NCI-H69 (cell line): ENCODE measurements around the gene HELQ.

ENCODE experiments used
- DNase-seq: peaks from one replicate; lab custom pipeline; 2025; lab: John Stamatoyannopoulos, UW

The HELQ gene

GRCh38 chr4:83372931-83373330 is 82.7 kb downstream of the HELQ start:
- DNase-seq: no peak

- DNase-seq: no peak
Measured at GRCh38 chr4:83371936-83372335, 83.7 kb downstream of the HELQ start.

- DNase-seq: no peak
Measured at GRCh38 chr4:83371235-83371634, 84.4 kb downstream of the HELQ start.

- no peak for DNase-seq
Measured at GRCh38 chr4:83370640-83370906, 85.0 kb downstream of the HELQ start.

GRCh38 chr4:83369831-83370639 is 85.6 kb downstream of the HELQ start:
- DNase-seq: no peak

GRCh38 chr4:83364312-83364711 is 91.3 kb downstream of the HELQ start:
- no peak for DNase-seq

GRCh38 chr4:83362492-83363329 is 92.9 kb downstream of the HELQ start:
- DNase-seq: peak; percentile 69

GRCh38 chr4:83361416-83362103 is 94.1 kb downstream of the HELQ start:
- no peak for DNase-seq

- DNase-seq: no peak
Measured at GRCh38 chr4:83360018-83360417, 95.6 kb downstream of the HELQ start.

- DNase-seq: no peak
Measured at GRCh38 chr4:83358410-83358809, 97.2 kb downstream of the HELQ start.
